Astrocyte (in vitro differentiated cells and primary cell): ENCODE results near the gene CBARP. TPM values are rescaled to one million over a fixed set of nuclear protein-coding genes. Genes with fewer than 3 reads are reported as not detected.

Experiments
- DNase-seq: peaks from one replicate; pipeline ENCODE4 v3.0.0-alpha.2; 2010; ENCODE audit warnings: low read depth
- FAIRE-seq: peaks from 2 replicates; lab custom pipeline; 2011; peaks lifted over from hg19 to GRCh38; lab: Jason Lieb, UNC
- H2AFZ ChIP-seq: 2 replicates; pipeline ENCODE4 v1.6.0; 2012; ENCODE audit warnings: low read depth, low read length, inconsistent platforms
- H3K27ac ChIP-seq: 2 replicates; pipeline ENCODE4 v1.5.1; 2011; ENCODE audit warnings: low read depth, low read length, inconsistent platforms
- H3K27me3 ChIP-seq: 2 replicates; pipeline ENCODE4 v1.6.0; 2011; ENCODE audit warnings: low read length, inconsistent platforms; ENCODE audit not compliant: insufficient read depth
- H3K36me3 ChIP-seq: 2 replicates; pipeline ENCODE4 v1.5.1; 2011; ENCODE audit warnings: low read length, inconsistent platforms; ENCODE audit not compliant: insufficient read depth
- H3K4me1 ChIP-seq: 2 replicates; pipeline ENCODE4 v1.5.1; 2011; ENCODE audit warnings: low read length, inconsistent platforms; ENCODE audit not compliant: insufficient read depth
- H3K4me2 ChIP-seq: 2 replicates; pipeline ENCODE4 v1.6.0; 2012; ENCODE audit warnings: low read length, inconsistent platforms
- H3K4me3 ChIP-seq: 2 replicates; pipeline ENCODE4 v1.5.1; 2011; ENCODE audit warnings: low read depth, mild to moderate bottlenecking, low read length, inconsistent platforms; ENCODE audit not compliant: insufficient read depth
- H3K79me2 ChIP-seq: 2 replicates; pipeline ENCODE4 v1.6.0; 2012; ENCODE audit warnings: mild to moderate bottlenecking, low read length, inconsistent platforms; ENCODE audit not compliant: insufficient read depth
- H3K9ac ChIP-seq: 2 replicates; pipeline ENCODE4 v1.6.0; 2012; ENCODE audit warnings: mild to moderate bottlenecking, low read length, inconsistent platforms
- H3K9me3 ChIP-seq: 2 replicates; pipeline ENCODE4 v1.5.1; 2012; ENCODE audit warnings: low read depth, mild to moderate bottlenecking, low read length, inconsistent platforms; ENCODE audit not compliant: insufficient read depth
- H4K20me1 ChIP-seq: 2 replicates; pipeline ENCODE4 v1.6.0; 2012; ENCODE audit warnings: low read length, inconsistent platforms; ENCODE audit not compliant: insufficient read depth
- H3K27ac Mint-ChIP-seq: one replicate; pipeline ENCODE4 v1.8.0; 2021; ENCODE audit warnings: mild to moderate bottlenecking, mixed read lengths; ENCODE audit not compliant: unreplicated experiment
- H3K27me3 Mint-ChIP-seq: one replicate; pipeline ENCODE4 v1.8.0; 2021; ENCODE audit warnings: low read depth, mixed read lengths; ENCODE audit not compliant: unreplicated experiment
- H3K36me3 Mint-ChIP-seq: one replicate; pipeline ENCODE4 v1.8.0; 2021; ENCODE audit warnings: low read depth, mixed read lengths; ENCODE audit not compliant: unreplicated experiment
- H3K4me1 Mint-ChIP-seq: one replicate; pipeline ENCODE4 v1.8.0; 2021; ENCODE audit warnings: low read depth, mixed read lengths; ENCODE audit not compliant: unreplicated experiment
- H3K4me3 Mint-ChIP-seq: one replicate; pipeline ENCODE4 v1.8.0; 2021; ENCODE audit warnings: mild to moderate bottlenecking, moderate library complexity, mixed read lengths; ENCODE audit not compliant: unreplicated experiment
- H3K9me3 Mint-ChIP-seq: one replicate; pipeline ENCODE4 v1.8.0; 2021; ENCODE audit warnings: mild to moderate bottlenecking, mixed read lengths; ENCODE audit not compliant: unreplicated experiment
- CTCF ChIP-seq: IDR thresholded peaks from 2 replicates; pipeline ENCODE4 v1.5.1; 2011; ENCODE audit warnings: low read depth, mild to moderate bottlenecking, inconsistent platforms, low read length, moderate library complexity; ENCODE audit not compliant: insufficient read depth
- EZH2 ChIP-seq: IDR thresholded peaks from 2 replicates; pipeline ENCODE4 v1.6.1; 2012; ENCODE audit warnings: mild to moderate bottlenecking, low read length, inconsistent platforms; ENCODE audit not compliant: insufficient read depth
- total RNA-seq: library from RNA; stranded (reverse); gene quantifications from 2 replicates; pipeline ENCODE4 v1.2.1, GENCODE V29; 2021

CBARP gene
- total RNA-seq, 1 donor from 2014 or later: 19.8 TPM

GRCh38 chr19:1213391-1214286 lies 24.2 kb downstream of the CBARP start:
- no peak for TF ChIP-seq CTCF
- TF ChIP-seq EZH2: no peak

GRCh38 chr19:1211494-1212234 lies 26.1 kb downstream of the CBARP start:
- no peak overlapping the region for H3K27ac ChIP-seq
- DNase-seq: peak; percentile 42

More at GRCh38 chr19:1213391-1214286, 24.2 kb downstream of the CBARP start:
- H3K9ac ChIP-seq: peak overlapping the region; percentile 69
- peak overlapping the region; percentile 10 for H2AFZ ChIP-seq
- no peak overlapping the region for H3K4me3 ChIP-seq
- Mint-ChIP-seq H3K4me1 (peaks cover 31% of the 10 kb centered on the region), H3K4me3 (peak overlapping the region; percentile 50), H3K27ac (peak overlapping the region; percentile 87), H3K9me3 (no peaks in the 10 kb centered on the region), H3K36me3 (peaks cover 6% of the 10 kb centered on the region), H3K27me3 (no peaks in the 10 kb centered on the region)
- H3K9me3 ChIP-seq: no peaks in the 10 kb centered on the region
- H3K4me1 ChIP-seq: peaks cover 49% of the 10 kb centered on the region
- no peaks in the 10 kb centered on the region for H3K36me3 ChIP-seq
- H3K27ac ChIP-seq: peak overlapping the region; percentile 43
- peak overlapping the region; percentile 5 for H3K4me2 ChIP-seq
- peaks cover 72% of the 10 kb centered on the region for H4K20me1 ChIP-seq
- H3K27me3 ChIP-seq: no peaks in the 10 kb centered on the region
- H3K79me2 ChIP-seq: peaks cover 89% of the 10 kb centered on the region
- DNase-seq (peak; percentile 67), FAIRE-seq (no peak)

More at GRCh38 chr19:1211494-1212234, 26.1 kb downstream of the CBARP start:
- H3K4me1 ChIP-seq: peaks cover 54% of the 10 kb centered on the region
- no peaks in the 10 kb centered on the region for H3K27me3 ChIP-seq
- Mint-ChIP-seq H3K4me1 (peaks cover 31% of the 10 kb centered on the region), H3K27ac (peak overlapping the region; percentile 62), H3K9me3 (no peaks in the 10 kb centered on the region), H3K4me3 (no peak overlapping the region), H3K27me3 (no peaks in the 10 kb centered on the region), H3K36me3 (peaks cover 6% of the 10 kb centered on the region)
- H3K36me3 ChIP-seq: no peaks in the 10 kb centered on the region
- no peak for FAIRE-seq
- no peak overlapping the region for H2AFZ ChIP-seq
- peaks cover 88% of the 10 kb centered on the region for H3K79me2 ChIP-seq
- peaks cover 70% of the 10 kb centered on the region for H4K20me1 ChIP-seq
- no peak overlapping the region for H3K9ac ChIP-seq
- H3K9me3 ChIP-seq: no peaks in the 10 kb centered on the region
- no peak for TF ChIP-seq CTCF
- no peak for TF ChIP-seq EZH2
- no peak overlapping the region for H3K4me3 ChIP-seq
- no peak overlapping the region for H3K4me2 ChIP-seq
